ENCODE results near the gene RIPOR2. TPM values are rescaled to one million over a fixed set of nuclear protein-coding genes. Genes with fewer than 3 reads are reported as not detected.

The RIPOR2 gene
- total and polyA plus RNA-seq, 2 of the 13 experiments (the other 11 are each of a cell fraction or from before 2014, with no cell fraction given) = 0.02 to 0.05 TPM

DNA sequence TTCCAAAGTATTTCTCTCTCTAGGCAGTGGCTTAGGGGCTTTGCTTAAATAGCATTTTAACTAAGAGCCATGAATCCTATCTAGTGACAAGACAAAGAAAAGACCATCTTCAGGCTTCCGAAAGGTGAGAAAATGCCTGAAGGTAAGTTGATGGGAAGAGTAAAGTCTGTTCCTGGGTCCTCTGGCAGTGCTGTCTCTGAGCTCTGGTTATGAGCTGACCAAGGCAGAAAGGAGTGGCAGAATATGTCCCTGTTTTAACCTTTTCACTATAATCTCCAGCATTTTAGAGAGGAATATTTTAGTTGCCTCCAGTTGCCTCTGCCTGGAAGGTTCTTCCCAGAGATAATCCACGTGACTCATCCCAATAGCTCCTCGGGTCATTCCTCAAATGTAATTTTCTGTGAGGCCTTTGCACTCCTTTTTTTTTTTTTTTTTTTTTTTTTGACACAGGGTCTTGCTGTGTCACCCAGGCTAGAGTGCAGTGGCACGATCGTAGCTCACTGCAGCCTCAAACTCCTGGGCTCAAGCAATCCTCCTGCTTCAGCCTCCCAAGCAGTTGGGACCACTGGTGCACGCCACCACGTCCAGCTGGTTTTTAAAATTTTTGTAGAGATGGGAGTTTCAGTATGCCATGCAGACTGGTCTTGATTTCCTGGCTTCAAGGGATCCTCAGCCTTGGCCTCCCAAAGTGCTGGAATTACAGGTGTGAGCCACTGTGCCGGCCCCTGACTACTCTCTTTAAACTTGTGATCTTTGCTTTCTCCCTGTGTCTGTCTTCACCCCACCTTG is 133.3 kb downstream of the RIPOR2 start (continued):
- TF ChIP-seq LRRFIP1 (CRISPR knock-in tag; conservative IDR thresholded peaks at IDR 0.05) (no peak), MTF1 (CRISPR knock-in tag; IDR thresholded peaks at IDR 0.05) (no peak), SMAD1 (CRISPR knock-in tag; IDR thresholded peaks at IDR 0.05; ENCODE audit: borderline replicate concordance, low read depth) (no peak), PREB (CRISPR knock-in tag; IDR thresholded peaks at IDR 0.05) (no peak), ZNF232 (CRISPR knock-in tag; IDR thresholded peaks at IDR 0.05; ENCODE audit: borderline replicate concordance) (peak; percentile 49; the same call in 1 of the 2 replicates), ZNF770 (CRISPR knock-in tag; IDR thresholded peaks at IDR 0.05) (peak; percentile 97), SSRP1 (CRISPR knock-in tag; IDR thresholded peaks at IDR 0.05) (no peak), NFAT5 (CRISPR knock-in tag; IDR thresholded peaks at IDR 0.05) (no peak), SMAD3 (CRISPR knock-in tag; IDR thresholded peaks at IDR 0.05) (peak; percentile 15; the same call in 1 of the 2 replicates), DR1 (CRISPR knock-in tag; IDR thresholded peaks at IDR 0.05) (0 out of 2 replicates have a peak, but pooled peaks have one; percentile 33), ZMYM3 (CRISPR knock-in tag; IDR thresholded peaks at IDR 0.05) (peak; percentile 56; the same call in 1 of the 2 replicates), ZFY (CRISPR knock-in tag; IDR thresholded peaks at IDR 0.05) (peak; percentile 26; the same call in 1 of the 2 replicates)
- TF ChIP-seq, protein P1, sequence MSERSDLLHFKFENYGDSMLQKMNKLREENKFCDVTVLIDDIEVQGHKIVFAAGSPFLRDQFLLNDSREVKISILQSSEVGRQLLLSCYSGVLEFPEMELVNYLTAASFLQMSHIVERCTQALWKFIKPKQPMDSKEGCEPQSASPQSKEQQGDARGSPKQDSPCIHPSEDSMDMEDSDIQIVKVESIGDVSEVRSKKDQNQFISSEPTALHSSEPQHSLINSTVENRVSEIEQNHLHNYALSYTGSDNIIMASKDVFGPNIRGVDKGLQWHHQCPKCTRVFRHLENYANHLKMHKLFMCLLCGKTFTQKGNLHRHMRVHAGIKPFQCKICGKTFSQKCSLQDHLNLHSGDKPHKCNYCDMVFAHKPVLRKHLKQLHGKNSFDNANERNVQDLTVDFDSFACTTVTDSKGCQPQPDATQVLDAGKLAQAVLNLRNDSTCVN (CRISPR knock-in tag; IDR thresholded peaks at IDR 0.05; ENCODE audit: borderline replicate concordance) = 0 out of 2 replicates have a peak, but pooled peaks have one; percentile 57
- TF ChIP-seq, protein P2, sequence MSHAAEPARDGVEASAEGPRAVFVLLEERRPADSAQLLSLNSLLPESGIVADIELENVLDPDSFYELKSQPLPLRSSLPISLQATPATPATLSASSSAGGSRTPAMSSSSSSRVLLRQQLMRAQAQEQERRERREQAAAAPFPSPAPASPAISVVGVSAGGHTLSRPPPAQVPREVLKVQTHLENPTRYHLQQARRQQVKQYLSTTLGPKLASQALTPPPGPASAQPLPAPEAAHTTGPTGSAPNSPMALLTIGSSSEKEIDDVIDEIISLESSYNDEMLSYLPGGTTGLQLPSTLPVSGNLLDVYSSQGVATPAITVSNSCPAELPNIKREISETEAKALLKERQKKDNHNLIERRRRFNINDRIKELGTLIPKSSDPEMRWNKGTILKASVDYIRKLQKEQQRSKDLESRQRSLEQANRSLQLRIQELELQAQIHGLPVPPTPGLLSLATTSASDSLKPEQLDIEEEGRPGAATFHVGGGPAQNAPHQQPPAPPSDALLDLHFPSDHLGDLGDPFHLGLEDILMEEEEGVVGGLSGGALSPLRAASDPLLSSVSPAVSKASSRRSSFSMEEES (CRISPR knock-in tag; IDR thresholded peaks at IDR 0.05) = no peak; the same call in 1 of the 2 replicates
